PC-9 (cell line): ENCODE results near the gene CKMT1A.
"Not testable (repeated sequence)": the region's sequence is repeated elsewhere in the genome, so short reads cannot be mapped to it uniquely, and the experiment has no call there.

Experiments
- EZH2 ChIP-seq: fragments of 200-600 bp; sonication (generic); IDR thresholded peaks from 2 replicates; pipeline ENCODE4 v1.8.0; 2017; ENCODE audit warnings: antibody characterized with exemption, low read depth
- TF ChIP-seq, protein P1 (sequence below): fragments of 200-600 bp; sonication (generic); conservative IDR thresholded peaks from 2 replicates; pipeline ENCODE4 v1.6.1; 2017; ENCODE audit warnings: mixed run types, antibody characterized with exemption, mild to moderate bottlenecking, moderate library complexity

GRCh38 chr15:43659727-43660126, 33.9 kb upstream of the CKMT1A start:
- TF ChIP-seq, protein P1, sequence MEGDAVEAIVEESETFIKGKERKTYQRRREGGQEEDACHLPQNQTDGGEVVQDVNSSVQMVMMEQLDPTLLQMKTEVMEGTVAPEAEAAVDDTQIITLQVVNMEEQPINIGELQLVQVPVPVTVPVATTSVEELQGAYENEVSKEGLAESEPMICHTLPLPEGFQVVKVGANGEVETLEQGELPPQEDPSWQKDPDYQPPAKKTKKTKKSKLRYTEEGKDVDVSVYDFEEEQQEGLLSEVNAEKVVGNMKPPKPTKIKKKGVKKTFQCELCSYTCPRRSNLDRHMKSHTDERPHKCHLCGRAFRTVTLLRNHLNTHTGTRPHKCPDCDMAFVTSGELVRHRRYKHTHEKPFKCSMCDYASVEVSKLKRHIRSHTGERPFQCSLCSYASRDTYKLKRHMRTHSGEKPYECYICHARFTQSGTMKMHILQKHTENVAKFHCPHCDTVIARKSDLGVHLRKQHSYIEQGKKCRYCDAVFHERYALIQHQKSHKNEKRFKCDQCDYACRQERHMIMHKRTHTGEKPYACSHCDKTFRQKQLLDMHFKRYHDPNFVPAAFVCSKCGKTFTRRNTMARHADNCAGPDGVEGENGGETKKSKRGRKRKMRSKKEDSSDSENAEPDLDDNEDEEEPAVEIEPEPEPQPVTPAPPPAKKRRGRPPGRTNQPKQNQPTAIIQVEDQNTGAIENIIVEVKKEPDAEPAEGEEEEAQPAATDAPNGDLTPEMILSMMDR: not testable (repeated sequence)
- not testable (repeated sequence) for TF ChIP-seq EZH2
